Measurements from ENCODE around the gene FANCD2.
A peak's percentile ranks its signal among the peaks of the same experiment; 100 is the strongest.
"Not testable (repeated sequence)": the region's sequence is repeated elsewhere in the genome, so short reads cannot be mapped to it uniquely, and the experiment has no call there.

Gene FANCD2

DNA sequence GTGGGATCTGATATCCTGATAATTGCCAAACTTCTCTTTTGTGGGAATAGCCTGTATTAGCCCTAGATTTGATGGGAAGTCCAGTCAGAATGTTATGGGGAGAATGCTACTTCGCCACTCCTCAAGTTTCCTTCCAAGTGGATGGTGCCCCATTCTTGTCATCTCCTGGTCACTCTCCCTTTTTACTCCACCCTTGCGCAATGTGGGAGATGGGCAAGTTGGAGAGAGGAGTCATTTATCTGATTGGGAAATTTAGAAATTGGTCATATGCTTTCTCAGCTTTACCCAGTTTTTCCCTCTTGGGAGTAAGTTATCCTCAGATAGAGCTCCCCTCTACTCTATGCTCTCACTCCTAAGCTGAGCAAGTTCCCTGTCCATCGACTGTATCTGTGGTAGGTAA lies 67.4 kb downstream of the FANCD2 start:
- H3K4me1 Mint-ChIP-seq = peaks cover 5% of the 10 kb centered on the region
- no peak overlapping the region for H3K4me3 Mint-ChIP-seq
- no peaks in the 10 kb centered on the region for H3K27me3 Mint-ChIP-seq
- no peak overlapping the region for H3K27ac Mint-ChIP-seq
- H3K9me3 Mint-ChIP-seq = no peaks in the 10 kb centered on the region
- ATAC-seq (ENCODE audit: low read depth) = no peak
- no peak for DNase-seq (ENCODE audit: low spot score in 2 of 2)
- peaks cover 18% of the 10 kb centered on the region for H3K36me3 Mint-ChIP-seq

DNA sequence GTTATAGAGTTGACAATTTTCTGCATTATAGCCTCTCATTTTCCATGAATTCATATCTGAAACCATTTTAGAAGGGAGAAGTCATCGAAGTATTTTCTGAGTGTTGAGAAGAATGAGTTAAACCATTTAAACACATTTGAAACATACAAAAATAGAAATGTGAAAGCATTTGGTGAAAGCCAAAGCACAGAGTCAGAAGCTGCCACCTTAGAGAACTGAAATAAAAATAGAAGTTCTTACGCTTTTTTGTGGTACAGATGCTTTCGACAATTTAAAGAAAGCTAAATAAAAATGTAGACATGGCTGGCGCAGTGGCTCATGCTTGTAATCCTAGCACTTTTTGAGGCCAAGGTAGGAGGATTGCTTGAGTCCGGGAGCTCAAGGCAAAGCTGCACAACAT lies 72.8 kb downstream of the FANCD2 start:
- peaks cover 9% of the 10 kb centered on the region for H3K36me3 Mint-ChIP-seq
- DNase-seq (ENCODE audit: low spot score in 2 of 2) = no peak
- H3K27me3 Mint-ChIP-seq = no peaks in the 10 kb centered on the region
- H3K4me1 Mint-ChIP-seq = peaks cover 5% of the 10 kb centered on the region
- H3K27ac Mint-ChIP-seq = no peak overlapping the region
- ATAC-seq (ENCODE audit: low read depth) = no peak
- H3K9me3 Mint-ChIP-seq = no peaks in the 10 kb centered on the region
- no peak overlapping the region for H3K4me3 Mint-ChIP-seq

DNA sequence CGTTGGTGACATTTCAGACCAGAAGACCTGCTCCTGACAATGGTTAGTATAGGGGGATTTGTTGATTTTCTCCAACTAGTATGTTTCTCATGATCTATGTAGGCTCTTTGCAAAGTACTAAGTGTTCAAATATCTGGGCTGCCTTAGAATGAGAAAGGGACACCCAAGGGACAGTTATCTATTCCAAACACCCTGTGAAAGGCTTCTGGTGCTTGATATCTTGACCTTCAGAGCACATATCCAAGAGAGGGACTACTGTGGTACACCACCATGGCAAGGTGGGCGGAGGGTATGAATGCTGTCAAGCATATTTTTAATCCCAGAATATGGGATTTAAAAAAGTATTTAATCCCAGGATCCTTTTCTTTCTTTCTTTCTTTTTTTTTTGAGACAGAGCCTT lies 80.7 kb downstream of the FANCD2 start:
- DNase-seq (ENCODE audit: low spot score in 2 of 2) (no peak), ATAC-seq (ENCODE audit: low read depth) (no peak)
- Mint-ChIP-seq H3K27ac (no peak overlapping the region), H3K36me3 (no peaks in the 10 kb centered on the region), H3K9me3 (no peaks in the 10 kb centered on the region), H3K27me3 (peaks cover 2% of the 10 kb centered on the region), H3K4me1 (no peaks in the 10 kb centered on the region), H3K4me3 (no peak overlapping the region)

DNA sequence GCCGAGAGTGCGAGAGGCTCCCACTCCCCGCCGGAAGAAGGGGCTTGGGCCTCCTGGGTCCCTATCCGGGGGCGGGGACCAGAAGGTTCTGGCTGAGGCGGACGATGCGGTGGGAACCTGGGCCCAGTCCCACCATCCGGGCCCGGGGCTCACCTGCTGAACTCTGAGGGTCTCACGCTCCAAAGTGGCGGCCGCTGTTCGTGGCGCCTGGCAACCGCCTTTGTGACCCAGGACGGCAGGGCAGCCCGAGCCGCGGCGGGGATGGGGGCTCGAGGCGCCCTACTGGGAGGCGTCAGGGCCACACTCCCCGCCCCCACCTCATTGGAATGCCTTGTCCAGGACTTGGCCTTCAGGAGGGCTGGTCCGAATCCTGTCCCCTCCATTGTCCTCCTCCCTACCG lies 81.9 kb downstream of the FANCD2 start, which contains the start of gene FANCD2OS:
TSS of gene FANCD2OS (minus strand) at position 165 of the 400 bp plus-strand sequence. CDS start 3,481 bp downstream, outside the sequence.
- no peaks in the 10 kb centered on the region for H3K36me3 Mint-ChIP-seq
- DNase-seq (ENCODE audit: low spot score in 2 of 2) = no peak

DNA sequence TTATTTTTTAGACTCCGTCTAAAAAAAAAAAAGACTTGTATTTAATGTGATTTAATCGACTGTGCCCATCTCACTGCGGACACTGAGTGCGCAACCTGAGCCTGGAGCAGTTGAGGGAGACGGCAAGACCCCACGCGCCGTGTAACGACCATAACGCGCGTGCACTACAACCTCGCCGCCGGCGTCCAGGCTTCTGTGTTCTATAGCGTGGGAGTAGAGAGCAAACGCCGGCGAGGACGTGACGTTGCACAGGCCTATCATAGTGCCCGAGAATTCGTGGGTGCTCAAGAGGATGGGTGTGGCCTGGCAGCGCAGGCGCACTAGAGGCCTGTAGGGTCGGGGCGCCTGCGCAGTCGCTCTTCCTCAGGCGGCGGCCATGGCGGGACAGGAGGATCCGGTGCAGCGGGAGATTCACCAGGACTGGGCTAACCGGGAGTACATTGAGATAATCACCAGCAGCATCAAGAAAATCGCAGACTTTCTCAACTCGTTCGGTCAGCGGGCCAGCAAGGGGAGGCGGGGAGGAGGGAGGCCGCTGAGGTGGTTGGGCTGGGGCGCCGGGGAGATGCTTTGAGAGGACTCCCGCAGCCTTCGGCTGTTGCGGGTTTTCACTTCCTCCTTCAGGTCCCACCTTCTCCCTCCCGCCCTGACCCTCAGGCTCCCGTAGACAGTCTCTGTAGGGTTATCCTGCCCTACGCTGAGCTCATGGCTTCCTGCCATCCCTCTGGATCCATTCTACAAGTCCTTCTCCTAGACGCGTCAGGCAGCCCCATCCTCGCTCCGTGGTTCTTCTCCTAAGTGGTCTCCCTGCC lies 89.3 kb downstream of the FANCD2 start, which contains the start of gene BRK1:
TSS of gene BRK1 (plus strand) at position 350 of the 812 bp plus-strand sequence. CDS start at position 377, 27 bp downstream.
- peak; percentile 77 to 83 for DNase-seq (ENCODE audit: low spot score in 2 of 2)
- no peaks in the 10 kb centered on the region for H3K9me3 Mint-ChIP-seq
- peaks cover 3% of the 10 kb centered on the region for H3K36me3 Mint-ChIP-seq
- H3K4me3 Mint-ChIP-seq = peak within 1 kb of the TSS; percentile 99
- H3K27me3 Mint-ChIP-seq = no peaks in the 10 kb centered on the region
- H3K4me1 Mint-ChIP-seq = peaks cover 15% of the 10 kb centered on the region
- peak within 1 kb of the TSS; percentile 92 for H3K27ac Mint-ChIP-seq
- ATAC-seq (ENCODE audit: low read depth) = peak; percentile 93

More for the DNA sequence above, 81.9 kb downstream of the FANCD2 start, which contains the start of gene FANCD2OS:
- Mint-ChIP-seq H3K4me1 (no peaks in the 10 kb centered on the region), H3K4me3 (no peak within 1 kb of the TSS), H3K27me3 (peaks cover 2% of the 10 kb centered on the region), H3K27ac (no peak within 1 kb of the TSS), H3K9me3 (no peaks in the 10 kb centered on the region)
- no peak for ATAC-seq (ENCODE audit: low read depth)

DNA sequence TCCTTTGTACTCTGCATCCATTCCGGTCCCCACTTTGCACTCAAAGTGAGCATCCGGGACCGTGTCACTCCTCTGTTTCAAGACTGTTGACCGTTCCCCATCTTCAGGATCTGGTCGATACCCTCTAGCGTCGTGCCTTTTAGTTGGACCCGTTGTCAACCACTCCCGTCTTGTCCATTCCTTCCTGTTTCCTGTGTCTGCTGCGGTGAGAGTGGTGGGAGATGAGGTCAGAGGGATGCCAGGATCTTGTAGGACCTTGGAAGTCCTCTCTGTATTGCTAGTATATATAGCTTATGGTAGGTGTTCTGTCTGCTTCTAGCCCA lies 89.9 kb downstream of the FANCD2 start:
- Mint-ChIP-seq H3K4me1 (peaks cover 17% of the 10 kb centered on the region), H3K4me3 (peak overlapping the region; percentile 99), H3K27me3 (no peaks in the 10 kb centered on the region), H3K9me3 (no peaks in the 10 kb centered on the region), H3K36me3 (peaks cover 7% of the 10 kb centered on the region), H3K27ac (peak overlapping the region; percentile 92)
- ATAC-seq (ENCODE audit: low read depth) (no peak), DNase-seq (ENCODE audit: low spot score in 2 of 2) (no peak)

DNA sequence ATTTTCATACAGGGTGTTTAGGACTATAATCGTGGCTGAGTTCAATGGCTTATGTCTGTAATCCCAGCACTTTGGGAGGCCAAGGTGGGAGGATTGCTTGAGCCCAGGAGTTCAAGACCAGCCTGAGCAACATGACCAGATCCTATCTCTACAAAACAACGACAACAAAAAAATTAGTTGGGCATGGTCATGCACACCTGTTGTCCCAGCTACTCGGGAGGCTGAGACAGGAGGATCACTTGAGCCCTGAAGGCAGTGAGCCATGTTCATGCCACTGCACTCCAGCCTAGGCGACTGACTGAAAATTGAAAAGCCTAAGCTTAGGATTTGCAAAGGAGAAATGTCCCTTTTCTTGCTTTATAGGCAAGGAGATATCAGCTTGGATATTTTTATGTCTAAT lies 90.7 kb downstream of the FANCD2 start:
- Mint-ChIP-seq H3K9me3 (no peaks in the 10 kb centered on the region), H3K27ac (no peak overlapping the region), H3K36me3 (peaks cover 7% of the 10 kb centered on the region), H3K4me3 (peak overlapping the region; percentile 99), H3K4me1 (peaks cover 17% of the 10 kb centered on the region), H3K27me3 (no peaks in the 10 kb centered on the region)
- DNase-seq (ENCODE audit: low spot score in 2 of 2) (no peak), ATAC-seq (ENCODE audit: low read depth) (no peak)

DNA sequence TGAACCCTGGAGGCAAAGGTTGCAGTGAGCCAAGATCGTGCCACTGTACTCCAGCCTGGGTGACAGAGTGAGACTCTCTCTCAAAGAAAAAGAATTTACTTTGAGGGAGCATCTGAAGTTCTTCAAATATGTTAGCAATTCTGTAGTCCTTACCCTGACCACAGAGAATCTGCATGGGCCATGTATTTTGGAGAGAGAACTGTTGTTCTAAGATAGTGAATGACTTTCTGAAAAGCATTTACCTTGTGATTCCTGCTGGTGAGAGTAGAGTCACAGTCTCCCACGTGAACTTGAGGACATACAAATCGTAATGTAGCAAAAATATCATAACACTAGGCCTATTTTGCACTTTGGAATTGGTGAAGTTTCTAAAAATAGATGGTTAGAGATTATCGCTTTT lies 93.1 kb downstream of the FANCD2 start:
- H3K4me1 Mint-ChIP-seq = peaks cover 23% of the 10 kb centered on the region
- H3K4me3 Mint-ChIP-seq = no peak overlapping the region
- DNase-seq (ENCODE audit: low spot score in 2 of 2) (no peak), ATAC-seq (ENCODE audit: low read depth) (no peak)
- no peaks in the 10 kb centered on the region for H3K27me3 Mint-ChIP-seq
- no peak overlapping the region for H3K27ac Mint-ChIP-seq
- peaks cover 14% of the 10 kb centered on the region for H3K36me3 Mint-ChIP-seq
- H3K9me3 Mint-ChIP-seq = no peaks in the 10 kb centered on the region

DNA sequence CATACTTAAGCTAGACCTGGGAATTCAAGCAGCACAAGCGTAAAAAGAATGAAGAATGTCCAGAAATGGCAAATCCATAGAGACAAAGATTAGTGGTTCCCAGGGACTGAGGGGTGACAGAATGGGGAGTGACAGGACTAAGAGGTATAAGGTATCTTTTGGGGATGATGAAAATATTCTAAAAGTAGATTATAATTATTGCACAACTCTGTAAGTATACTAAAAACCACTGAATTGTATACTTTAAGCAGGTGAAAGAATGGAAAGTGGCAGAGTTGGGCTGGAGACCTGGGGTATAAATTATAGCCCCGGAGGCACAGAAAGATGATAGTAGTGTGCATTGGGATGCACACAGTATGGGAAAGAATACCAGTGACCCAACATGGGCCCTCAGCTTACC lies 94.8 kb downstream of the FANCD2 start:
- peaks cover 20% of the 10 kb centered on the region for H3K36me3 Mint-ChIP-seq
- H3K27me3 Mint-ChIP-seq = no peaks in the 10 kb centered on the region
- H3K4me1 Mint-ChIP-seq = peaks cover 23% of the 10 kb centered on the region
- DNase-seq (ENCODE audit: low spot score in 2 of 2) (no peak), ATAC-seq (ENCODE audit: low read depth) (no peak)
- H3K9me3 Mint-ChIP-seq = no peaks in the 10 kb centered on the region
- H3K4me3 Mint-ChIP-seq = no peak overlapping the region
- H3K27ac Mint-ChIP-seq = no peak overlapping the region

DNA sequence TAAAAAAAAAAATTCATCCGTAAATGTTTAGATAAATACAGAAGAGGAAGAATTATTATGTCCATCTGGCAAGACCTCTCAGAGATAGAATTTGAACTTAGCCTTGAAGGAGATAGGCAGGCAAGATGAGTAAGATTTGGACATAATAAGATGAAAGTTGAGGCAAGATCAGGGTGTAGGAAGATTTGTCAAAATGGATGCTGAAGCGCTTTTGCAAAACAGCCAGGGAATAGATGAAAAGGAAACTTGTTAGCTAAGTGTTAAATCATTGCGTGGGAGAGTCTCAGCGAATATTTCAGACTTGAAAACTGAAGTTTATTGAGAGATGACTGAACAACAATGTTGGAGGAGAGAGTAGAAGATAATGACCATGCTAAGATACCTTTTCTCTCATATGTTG lies 96.5 kb downstream of the FANCD2 start:
- DNase-seq (ENCODE audit: low spot score in 2 of 2) (no peak), ATAC-seq (ENCODE audit: low read depth) (no peak)
- Mint-ChIP-seq H3K4me3 (no peak overlapping the region), H3K4me1 (peaks cover 15% of the 10 kb centered on the region), H3K9me3 (no peaks in the 10 kb centered on the region), H3K27ac (peak overlapping the region; percentile 5), H3K36me3 (peaks cover 32% of the 10 kb centered on the region), H3K27me3 (no peaks in the 10 kb centered on the region)

DNA sequence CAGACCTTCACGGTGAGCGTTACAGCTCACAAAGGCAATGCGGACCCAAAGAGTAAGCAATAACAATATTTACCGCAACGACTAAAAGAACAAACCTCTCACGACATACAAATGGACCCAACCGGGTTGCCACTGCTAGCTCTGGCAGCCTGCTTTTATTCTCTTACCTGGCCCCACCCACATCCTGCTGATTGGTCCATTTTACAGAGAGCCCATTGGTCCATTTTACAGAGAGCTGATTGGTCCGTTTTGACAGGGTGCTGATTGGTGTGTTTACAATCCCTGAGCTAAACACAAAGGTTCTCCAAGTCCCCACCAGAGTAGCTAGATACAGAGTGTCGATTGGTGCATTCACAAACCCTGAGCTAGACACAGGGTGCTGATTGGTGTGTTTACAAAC lies 109.6 kb downstream of the FANCD2 start:
- H3K36me3 Mint-ChIP-seq; H3K4me1 Mint-ChIP-seq; DNase-seq (ENCODE audit: low spot score in 2 of 2); H3K4me3 Mint-ChIP-seq; ATAC-seq (ENCODE audit: low read depth); H3K9me3 Mint-ChIP-seq; H3K27me3 Mint-ChIP-seq; H3K27ac Mint-ChIP-seq: not testable (repeated sequence)

DNA sequence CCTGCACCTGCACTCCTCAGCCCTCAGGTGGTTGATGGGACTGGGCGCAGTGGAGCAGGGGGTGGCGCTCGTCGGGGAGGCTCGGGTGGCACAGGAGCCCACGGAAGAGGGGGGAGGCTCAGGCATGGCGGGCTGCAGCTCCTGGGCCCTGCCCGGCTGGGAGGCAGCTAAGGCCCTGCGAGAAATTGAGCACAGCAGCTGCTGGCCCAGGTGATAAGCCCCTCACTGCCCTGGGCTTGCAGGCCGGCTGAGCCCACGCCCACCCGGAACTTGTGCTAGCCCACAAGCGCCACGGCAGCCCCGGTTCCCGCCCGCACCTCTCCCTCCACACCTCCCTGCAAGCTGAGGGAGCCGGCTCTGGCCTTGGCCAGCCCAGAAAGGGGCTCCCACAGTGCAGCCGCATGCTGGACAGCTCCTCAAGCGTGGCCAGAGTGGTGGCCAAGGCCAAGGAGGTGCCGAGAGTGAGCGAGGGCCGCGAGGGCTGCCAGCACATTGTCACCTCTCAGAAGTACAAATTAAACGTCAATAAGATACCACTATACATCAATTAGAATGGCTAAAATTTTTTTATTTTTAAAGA lies 110.3 kb downstream of the FANCD2 start:
- Mint-ChIP-seq H3K27me3 (no peaks in the 10 kb centered on the region), H3K9me3 (no peaks in the 10 kb centered on the region), H3K4me1 (no peaks in the 10 kb centered on the region), H3K36me3 (no peaks in the 10 kb centered on the region), H3K27ac (no peak overlapping the region), H3K4me3 (no peak overlapping the region)
- no peak for ATAC-seq (ENCODE audit: low read depth)
- DNase-seq (ENCODE audit: low spot score in 2 of 2) = no peak

DNA sequence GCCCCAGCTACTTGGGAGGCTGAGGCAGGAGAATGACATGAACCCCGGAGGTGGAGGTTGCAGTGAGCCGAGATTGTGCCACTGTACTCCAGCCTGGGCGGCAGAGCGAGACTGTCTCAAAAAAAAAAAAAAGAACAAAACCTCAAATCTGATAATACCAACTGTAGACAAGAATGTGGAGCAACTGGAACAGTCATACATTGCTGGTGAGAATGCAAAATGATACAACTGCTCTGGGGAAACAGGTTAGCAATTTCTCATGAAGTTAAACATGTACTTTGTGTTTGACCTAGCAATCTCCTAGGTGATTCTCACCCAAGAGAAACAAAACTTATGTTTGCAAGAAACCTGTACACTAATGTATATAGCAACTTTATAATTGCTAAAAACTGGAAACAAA lies 110.9 kb downstream of the FANCD2 start:
- ATAC-seq (ENCODE audit: low read depth) (no peak), DNase-seq (ENCODE audit: low spot score in 2 of 2) (no peak)
- Mint-ChIP-seq H3K36me3 (no peaks in the 10 kb centered on the region), H3K4me3 (no peak overlapping the region), H3K27ac (no peak overlapping the region), H3K4me1 (no peaks in the 10 kb centered on the region), H3K9me3 (no peaks in the 10 kb centered on the region), H3K27me3 (no peaks in the 10 kb centered on the region)

DNA sequence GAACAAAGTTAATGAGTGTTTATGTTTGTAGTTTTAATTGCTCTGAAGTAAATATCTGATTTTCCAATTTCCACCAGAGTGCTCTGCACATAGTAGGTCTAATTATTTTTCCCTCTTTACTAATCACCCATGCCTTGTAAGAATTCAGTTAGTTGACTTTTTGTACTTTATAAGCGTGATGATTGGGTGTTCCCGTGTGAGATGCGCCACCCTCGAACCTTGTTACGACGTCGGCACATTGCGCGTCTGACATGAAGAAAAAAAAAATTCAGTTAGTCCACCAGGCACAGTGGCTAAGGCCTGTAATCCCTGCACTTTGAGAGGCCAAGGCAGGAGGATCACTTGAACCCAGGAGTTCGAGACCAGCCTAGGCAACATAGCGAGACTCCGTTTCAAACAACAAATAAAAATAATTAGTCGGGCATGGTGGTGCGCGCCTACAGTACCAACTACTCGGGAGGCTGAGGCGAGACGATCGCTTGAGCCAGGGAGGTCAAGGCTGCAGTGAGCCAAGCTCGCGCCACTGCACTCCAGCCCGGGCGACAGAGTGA lies 114.8 kb downstream of the FANCD2 start:
- ATAC-seq (ENCODE audit: low read depth) (no peak), DNase-seq (ENCODE audit: low spot score in 2 of 2) (no peak)
- H3K36me3 Mint-ChIP-seq = peaks cover 11% of the 10 kb centered on the region
- peak overlapping the region; percentile 98 for H3K27ac Mint-ChIP-seq
- peaks cover 14% of the 10 kb centered on the region for H3K4me1 Mint-ChIP-seq
- H3K9me3 Mint-ChIP-seq = no peaks in the 10 kb centered on the region
- H3K4me3 Mint-ChIP-seq = peak overlapping the region; percentile 93
- H3K27me3 Mint-ChIP-seq = no peaks in the 10 kb centered on the region
